Heart left ventricle (tissue), 13 donors: ENCODE measurements around the gene AP3M1.

Experiments used
- CTCF ChIP-seq, 12 donors: fragments of 200-600 bp; sonication (generic) in 4 of 12; IDR thresholded peaks; one replicate each; pipeline versions ENCODE4 v1.5.0 to v1.8.0; 2018 to 2022; ENCODE audit warnings: antibody characterized with exemption in 12 of 12, mild to moderate bottlenecking in 5 of 12
- POLR2A ChIP-seq, 2 donors: fragments of 450-650 bp; IDR thresholded peaks; one replicate each; pipeline ENCODE4 v1.6.1; 2017; ENCODE audit warnings: antibody characterized with exemption in 2 of 2, mild to moderate bottlenecking in 2 of 2, moderate library complexity in 2 of 2
- donor health status: ischemic (EF 13 %, LVEDD 7.1; RV severe dilation, severe dysfunction).
- donor health status: DM: no; HTN: yes; CAD: no.
- donor health status: DM: no; HTN: no; CAD: no.
- donor health status: ischemic (EF 25% LVEDD 6.9; RV normal size, moderate dysfunction).
- donor health status: ischemic (EF 25% LVEDD 5.7; RV mildly dilated, moderate dysfunction).
- donor health status: ischemic (EF 35%, LVEDD 5.7; RV mildly dilated, moderate dysfunction).
- donor health status: nonischemic (EF 11% LVEDD 7.7; RV severe dilation, severe dysfunction).
- donor health status: DM: yes; HTN: yes; CAD: no.
- donor health status: PGD.
- donor health status: ischemic (EF 29% LVEDD 5.4; RV normal size, mild dysfunction).
- donor health status: nonischemic (EF 23%, LVEDD 6.1; RV moderate dilation, normal function).

GRCh38 chr10:74076961-74077360, 73.7 kb downstream of the AP3M1 start:
- TF ChIP-seq CTCF (IDR thresholded peaks at IDR 0.05) (no peak), POLR2A (IDR thresholded peaks at IDR 0.05) (no peak)
